ENCODE data around the gene RPTOR.

GRCh38 chr17:80695979-80696378 lies 151.3 kb downstream of the RPTOR start:
- TF ChIP-seq ZNF175 (tag by site-specific recombination; IDR thresholded peaks at IDR 0.05) (no peak), ZNF138 (tag by site-specific recombination; IDR thresholded peaks at IDR 0.05; ENCODE audit: borderline replicate concordance) (no peak), CTCF (tag by site-specific recombination; IDR thresholded peaks at IDR 0.05) (no peak), ZNF324 (tag by site-specific recombination; IDR thresholded peaks at IDR 0.05) (no peak), TCF7L2 (IDR thresholded peaks at IDR 0.05; ENCODE audit: borderline replicate concordance, low read depth, low read length) (no peak), GFI1B (tag by site-specific recombination; IDR thresholded peaks at IDR 0.05) (no peak), ZNF292 (tag by site-specific recombination; IDR thresholded peaks at IDR 0.05; ENCODE audit: borderline replicate concordance, low read depth) (no peak), ZNF501 (tag by site-specific recombination; IDR thresholded peaks at IDR 0.05) (no peak), KLF1 (tag by site-specific recombination; IDR thresholded peaks at IDR 0.05) (no peak), HOXA7 (CRISPR knock-in tag; IDR thresholded peaks at IDR 0.05; ENCODE audit: borderline replicate concordance) (no peak), PBX3 (CRISPR knock-in tag; IDR thresholded peaks at IDR 0.05) (no peak), ZBTB44 (tag by site-specific recombination; IDR thresholded peaks at IDR 0.05) (no peak)
